CD4-positive, alpha-beta memory T cell (primary cell): ENCODE data around the gene DDX50. TPM values are rescaled to one million over a fixed set of nuclear protein-coding genes. Genes with fewer than 3 reads are reported as not detected.
"Not testable (repeated sequence)": the region's sequence is repeated elsewhere in the genome, so short reads cannot be mapped to it uniquely, and the experiment has no call there.

Experiments
- CTCF ChIA-PET: fragments of 350-600 bp; sonication (Branson Sonifier 250); formaldehyde crosslinking; loops from one replicate; lab custom pipeline; 2021; ENCODE audit warnings: inconsistent platforms; ENCODE audit not compliant: partially characterized antibody; lab: Charles Lee
- POLR2A ChIA-PET: fragments of 350-600 bp; sonication (Branson Sonifier 250); formaldehyde crosslinking; loops from one replicate; lab custom pipeline; 2021; ENCODE audit not compliant: partially characterized antibody; lab: Charles Lee
- DNase-seq, 5 donors: peaks; one replicate each; pipeline versions ENCODE4 v3.0.0 to v3.0.0-alpha.2; 2020 to 2022; ENCODE audit warnings: mixed read lengths in 1 of 5
- H3K27ac ChIP-seq: one replicate; pipeline ENCODE4 v1.7.0; 2013; ENCODE audit warnings: low read depth, low read length
- H3K27me3 ChIP-seq: 2 replicates; pipeline ENCODE4 v1.7.0; 2013; ENCODE audit warnings: mild to moderate bottlenecking, low read length, moderate library complexity; ENCODE audit not compliant: insufficient read depth
- H3K36me3 ChIP-seq: 2 replicates; pipeline ENCODE4 v1.7.0; 2013; ENCODE audit warnings: mild to moderate bottlenecking, low read length, moderate library complexity; ENCODE audit not compliant: insufficient read depth
- H3K4me1 ChIP-seq: 2 replicates; pipeline ENCODE4 v1.7.0; 2013; ENCODE audit warnings: mild to moderate bottlenecking, low read length, moderate library complexity; ENCODE audit not compliant: insufficient read depth
- H3K4me3 ChIP-seq, 2 donors: one replicate each; pipeline ENCODE4 v1.7.0; 2013; ENCODE audit warnings: low read length in 2 of 2, mild to moderate bottlenecking in 1 of 2
- H3K9me3 ChIP-seq, 2 donors: one replicate each; pipeline ENCODE4 v1.7.0; 2013; ENCODE audit warnings: low read length in 2 of 2, control low read depth in 1 of 2; ENCODE audit not compliant: control insufficient read depth in 1 of 2
- H3K27ac Mint-ChIP-seq, 7 donors: one replicate each; pipeline ENCODE4 v1.8.0; 2020 to 2021; ENCODE audit warnings: mixed read lengths in 7 of 7, mild to moderate bottlenecking in 6 of 7, inconsistent platforms in 3 of 7, moderate library complexity in 3 of 7
- H3K27me3 Mint-ChIP-seq, 2 donors: one replicate each; pipeline ENCODE4 v1.8.0; 2020 to 2021; ENCODE audit warnings: mixed read lengths in 2 of 2
- H3K36me3 Mint-ChIP-seq, 2 donors: one replicate each; pipeline ENCODE4 v1.8.0; 2020 to 2021; ENCODE audit warnings: mixed read lengths in 2 of 2, inconsistent platforms in 1 of 2, mild to moderate bottlenecking in 1 of 2
- H3K4me1 Mint-ChIP-seq, 4 donors: one replicate each; pipeline ENCODE4 v1.8.0; 2020 to 2021; ENCODE audit warnings: mixed read lengths in 4 of 4, mild to moderate bottlenecking in 1 of 4
- H3K4me3 Mint-ChIP-seq, 8 donors: one replicate each; pipeline ENCODE4 v1.8.0; 2020 to 2021; ENCODE audit warnings: mixed read lengths in 8 of 8, mild to moderate bottlenecking in 7 of 8, moderate library complexity in 6 of 8, inconsistent platforms in 3 of 8
- H3K9me3 Mint-ChIP-seq, 8 donors: one replicate each; pipeline ENCODE4 v1.8.0; 2020 to 2021; ENCODE audit warnings: mixed read lengths in 8 of 8, mild to moderate bottlenecking in 5 of 8, inconsistent platforms in 3 of 8, moderate library complexity in 1 of 8
- intact Hi-C: fragments of 100-400 bp; cut with micrococcal nuclease; formaldehyde crosslinking; loops from one replicate; pipeline ENCODE4 v1.15.1; 2023
- polyA plus RNA-seq, 2 donors: library from polyadenylated mRNA; unstranded; fragments of 300-500 nt; fragmentation: Illumina TruSeq; gene quantifications; one replicate each; pipeline ENCODE4 v1.2.3, GENCODE V29; 2021
- total RNA-seq, 2 experiments: library from RNA; stranded (reverse); gene quantifications; one replicate each; pipeline ENCODE4 v1.2.3, GENCODE V29; 2021

DDX50 gene
- total RNA-seq, result 10 to 100 TPM; 41.1 to 41.9 TPM
- 10 to 100 TPM; 39.5 to 45.2 TPM for polyA plus RNA-seq

GRCh38 chr10:68901105-68901927 is at the start of gene DDX50:
Gene DDX50, plus strand, starts transcription at chr10:68901315. Its CDS starts 70 bp downstream, at chr10:68901385.
- H3K36me3 ChIP-seq, result no peaks in the 10 kb centered on the region
- peaks cover 37% of the 10 kb centered on the region for H3K4me1 ChIP-seq
- ChIA-PET POLR2A (interaction anchor here (1.1 to 2.1 kb wide), 8 partner anchors 10 to 569 kb away, joined by 3 to 22 read pairs (median 4); partner anchors contain the start of genes CCAR1, DDX21, HNRNPH3 and KIFBP), CTCF (interaction anchor here (3.0 kb wide), 1 partner anchor 55 kb away, joined by 12 read pairs; the partner anchor contains the start of gene DDX21)
- H3K4me3 Mint-ChIP-seq, result peak within 1 kb of the TSS; percentile 97 to 99 (median 98)
- H3K36me3 Mint-ChIP-seq, result peaks cover 6 to 23% of the 10 kb centered on the region in 2 donors
- DNase-seq, result peak; percentile 94 to 98 (median 96)
- peaks cover 25 to 61% (median 40%) of the 10 kb centered on the region in 4 donors for H3K4me1 Mint-ChIP-seq
- H3K27ac Mint-ChIP-seq, result peak within 1 kb of the TSS; percentile 99 to 100 (median 99)
- no peaks in the 10 kb centered on the region for H3K9me3 ChIP-seq
- H3K27me3 Mint-ChIP-seq, result no peaks in the 10 kb centered on the region
- H3K9me3 Mint-ChIP-seq, result no peaks in the 10 kb centered on the region
- no peaks in the 10 kb centered on the region for H3K27me3 ChIP-seq
- H3K27ac ChIP-seq, result peak within 1 kb of the TSS; percentile 97
- peak within 1 kb of the TSS; percentile 58 to 85 for H3K4me3 ChIP-seq
- intact Hi-C loops, result loop anchor here (1.0 to 10.0 kb wide), 6 partner anchors 55 to 1052 kb away; partner anchors contain the start of genes CCAR1, DDX21, HNRNPH3 and PBLD

DNA sequence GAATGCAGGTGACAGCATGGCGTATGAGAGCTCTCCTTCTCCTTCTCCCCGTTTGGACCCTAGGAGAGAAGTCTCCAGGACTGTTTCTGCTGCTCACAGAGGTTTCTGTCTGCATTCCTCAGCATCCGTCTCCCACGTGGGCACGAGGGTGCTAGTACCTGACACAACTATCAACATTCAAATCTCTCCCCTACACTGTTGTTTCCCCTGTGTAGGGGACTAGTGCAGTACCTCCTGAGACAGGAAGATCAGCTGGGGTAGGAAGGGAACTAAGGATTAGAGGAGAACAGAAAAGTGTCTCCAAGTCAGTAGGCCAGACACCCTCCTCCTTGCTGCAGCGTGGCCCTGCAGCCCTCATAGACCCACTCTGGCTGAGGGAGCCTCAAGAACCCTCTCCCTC is 44.8 kb upstream of the DDX50 start:
- Mint-ChIP-seq H3K27ac (no peak overlapping the region), H3K27me3 (peaks cover 0 to 3% of the 10 kb centered on the region in 2 donors), H3K36me3 (peaks cover 0 to 11% of the 10 kb centered on the region in 2 donors), H3K4me3 (no peak overlapping the region), H3K4me1 (no peaks in the 10 kb centered on the region), H3K9me3 (peaks cover 0 to 22% (median 19%) of the 10 kb centered on the region in 8 donors)
- no peaks in the 10 kb centered on the region for H3K36me3 ChIP-seq
- no peak overlapping the region for H3K27ac ChIP-seq
- ChIA-PET POLR2A (no interaction called here), CTCF (interaction anchor here (1.0 kb wide), 1 partner anchor 42 kb away, joined by 3 read pairs; no protein-coding TSS in a partner anchor)
- peaks cover 0 to 3% of the 10 kb centered on the region in 2 donors for H3K9me3 ChIP-seq
- no peak overlapping the region for H3K4me3 ChIP-seq
- H3K4me1 ChIP-seq, result no peaks in the 10 kb centered on the region
- no peak for DNase-seq
- H3K27me3 ChIP-seq, result no peaks in the 10 kb centered on the region
- intact Hi-C loops, result no loop called here

- Histone ChIP-seq H3K4me3 (no peak overlapping the region), H3K27ac (no peak overlapping the region), H3K27me3 (no peaks in the 10 kb centered on the region), H3K9me3 (peaks cover 0 to 5% of the 10 kb centered on the region in 2 donors), H3K36me3 (no peaks in the 10 kb centered on the region), H3K4me1 (no peaks in the 10 kb centered on the region)
- intact Hi-C loops, result no loop called here
- ChIA-PET CTCF (no interaction called here), POLR2A (no interaction called here)
- H3K4me1 Mint-ChIP-seq, result no peaks in the 10 kb centered on the region
- no peak overlapping the region for H3K4me3 Mint-ChIP-seq
- H3K27me3 Mint-ChIP-seq, result peaks cover 0 to 3% of the 10 kb centered on the region in 2 donors
- peaks cover 0 to 11% of the 10 kb centered on the region in 2 donors for H3K36me3 Mint-ChIP-seq
- H3K9me3 Mint-ChIP-seq, result peaks cover 0 to 28% (median 25%) of the 10 kb centered on the region in 8 donors
- H3K27ac Mint-ChIP-seq, result no peak overlapping the region
- no peak for DNase-seq
Observed at GRCh38 chr10:68857005-68857404, 44.1 kb upstream of the DDX50 start.

GRCh38 chr10:68861253-68861652 is 39.9 kb upstream of the DDX50 start:
- peaks cover 0 to 11% of the 10 kb centered on the region in 2 donors for H3K36me3 Mint-ChIP-seq
- Histone ChIP-seq H3K27me3 (no peaks in the 10 kb centered on the region), H3K4me3 (no peak overlapping the region), H3K36me3 (no peaks in the 10 kb centered on the region), H3K9me3 (peaks cover 0 to 8% of the 10 kb centered on the region in 2 donors), H3K4me1 (no peaks in the 10 kb centered on the region), H3K27ac (no peak overlapping the region)
- peak in 1 of 5 donors; percentile 2 for DNase-seq
- ChIA-PET CTCF (no interaction called here), POLR2A (no interaction called here)
- H3K4me3 Mint-ChIP-seq, result no peak overlapping the region
- H3K27me3 Mint-ChIP-seq, result no peaks in the 10 kb centered on the region
- intact Hi-C loops, result no loop called here
- H3K9me3 Mint-ChIP-seq, result peaks cover 5 to 37% (median 31%) of the 10 kb centered on the region in 8 donors
- no peak overlapping the region for H3K27ac Mint-ChIP-seq
- H3K4me1 Mint-ChIP-seq, result no peaks in the 10 kb centered on the region

GRCh38 chr10:68864611-68865010 is 36.5 kb upstream of the DDX50 start:
- Histone ChIP-seq H3K27ac (no peak overlapping the region), H3K9me3 (peaks cover 0 to 8% of the 10 kb centered on the region in 2 donors), H3K27me3 (no peaks in the 10 kb centered on the region), H3K4me1 (no peaks in the 10 kb centered on the region), H3K4me3 (no peak overlapping the region), H3K36me3 (no peaks in the 10 kb centered on the region)
- H3K36me3 Mint-ChIP-seq, result peaks cover 0 to 8% of the 10 kb centered on the region in 2 donors
- CTCF ChIA-PET, result no interaction called here
- intact Hi-C loops, result no loop called here
- no peaks in the 10 kb centered on the region for H3K27me3 Mint-ChIP-seq
- no peak overlapping the region for H3K4me3 Mint-ChIP-seq
- H3K9me3 Mint-ChIP-seq, result peaks cover 5 to 31% (median 27%) of the 10 kb centered on the region in 8 donors
- H3K4me1 Mint-ChIP-seq, result no peaks in the 10 kb centered on the region
- no peak overlapping the region for H3K27ac Mint-ChIP-seq
- no peak for DNase-seq
- POLR2A ChIA-PET, result no interaction called here

DNA sequence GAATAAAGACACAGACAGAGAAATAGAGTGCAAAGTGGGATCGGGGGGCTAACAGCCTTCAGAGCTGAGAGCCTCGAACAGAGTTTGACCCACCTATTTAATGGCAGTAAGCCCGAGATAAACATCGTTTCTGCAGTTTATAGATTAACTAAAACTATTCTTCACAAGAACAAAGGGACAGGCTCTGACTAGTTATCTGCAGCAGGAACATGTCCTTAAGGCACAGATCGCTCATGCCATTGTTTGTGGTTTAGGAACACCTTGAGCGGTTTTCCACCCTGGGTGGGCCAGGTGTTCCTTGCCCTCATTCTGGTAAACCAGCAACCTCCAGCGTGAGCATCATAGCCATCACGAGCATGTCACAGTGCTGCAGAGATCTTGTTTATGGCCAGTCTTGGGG is 32.9 kb upstream of the DDX50 start:
- CTCF ChIA-PET, result not testable (repeated sequence)

GRCh38 chr10:68869623-68870022 is 31.5 kb upstream of the DDX50 start:
- no peaks in the 10 kb centered on the region for H3K36me3 ChIP-seq
- DNase-seq, result no peak
- no peak overlapping the region for H3K27ac Mint-ChIP-seq
- no peaks in the 10 kb centered on the region for H3K27me3 Mint-ChIP-seq
- H3K4me3 Mint-ChIP-seq, result no peak overlapping the region
- no peaks in the 10 kb centered on the region for H3K36me3 Mint-ChIP-seq
- CTCF ChIA-PET, result no interaction called here
- no peak overlapping the region for H3K4me3 ChIP-seq
- no peaks in the 10 kb centered on the region for H3K27me3 ChIP-seq
- peaks cover 0 to 5% (median 0%) of the 10 kb centered on the region in 8 donors for H3K9me3 Mint-ChIP-seq
- peaks cover 0 to 6% (median 4%) of the 10 kb centered on the region in 4 donors for H3K4me1 Mint-ChIP-seq
- POLR2A ChIA-PET, result no interaction called here
- no peaks in the 10 kb centered on the region for H3K4me1 ChIP-seq
- intact Hi-C loops, result no loop called here
- no peak overlapping the region for H3K27ac ChIP-seq
- no peaks in the 10 kb centered on the region for H3K9me3 ChIP-seq

More for the DNA sequence above, 32.9 kb upstream of the DDX50 start:
- intact Hi-C loops, H3K36me3 Mint-ChIP-seq, H3K9me3 Mint-ChIP-seq, H3K36me3 ChIP-seq, POLR2A ChIA-PET, DNase-seq, H3K4me3 Mint-ChIP-seq, H3K27ac ChIP-seq, H3K27me3 ChIP-seq, H3K9me3 ChIP-seq, H3K4me1 ChIP-seq, H3K27me3 Mint-ChIP-seq, H3K4me1 Mint-ChIP-seq, H3K4me3 ChIP-seq, H3K27ac Mint-ChIP-seq: not testable (repeated sequence)
